Muscle layer of duodenum (tissue), 2 donors: ENCODE measurements around the gene HPGDS.

Experiments
- H3K27ac ChIP-seq: one replicate; pipeline ENCODE4 v1.7.0; 2013; ENCODE audit warnings: mild to moderate bottlenecking, low read length
- H3K27me3 ChIP-seq: one replicate; pipeline ENCODE4 v1.7.0; 2013; ENCODE audit warnings: low read depth, mild to moderate bottlenecking, control low read depth, low read length
- H3K36me3 ChIP-seq, 2 donors: one replicate each; pipeline ENCODE4 v1.7.0; 2013; ENCODE audit warnings: low read length in 2 of 2, control low read depth in 1 of 2, mild to moderate bottlenecking in 1 of 2; ENCODE audit not compliant: insufficient read depth in 2 of 2, control insufficient read depth in 1 of 2
- H3K4me1 ChIP-seq, 2 donors: one replicate each; pipeline ENCODE4 v1.7.0; 2013; ENCODE audit warnings: low read length in 2 of 2, mild to moderate bottlenecking in 2 of 2, control low read depth in 1 of 2, moderate library complexity in 1 of 2; ENCODE audit not compliant: insufficient read depth in 2 of 2, control insufficient read depth in 1 of 2
- H3K4me3 ChIP-seq, 2 donors: one replicate each; pipeline ENCODE4 v1.7.0; 2013; ENCODE audit warnings: low read length in 2 of 2, low read depth in 1 of 2, mild to moderate bottlenecking in 1 of 2
- H3K9me3 ChIP-seq, 2 donors: one replicate each; pipeline ENCODE4 v1.7.0; 2013; ENCODE audit warnings: low read length in 2 of 2, control low read depth in 1 of 2, mild to moderate bottlenecking in 1 of 2; ENCODE audit not compliant: control insufficient read depth in 1 of 2
- donor health status: healthy.

The HPGDS gene

DNA sequence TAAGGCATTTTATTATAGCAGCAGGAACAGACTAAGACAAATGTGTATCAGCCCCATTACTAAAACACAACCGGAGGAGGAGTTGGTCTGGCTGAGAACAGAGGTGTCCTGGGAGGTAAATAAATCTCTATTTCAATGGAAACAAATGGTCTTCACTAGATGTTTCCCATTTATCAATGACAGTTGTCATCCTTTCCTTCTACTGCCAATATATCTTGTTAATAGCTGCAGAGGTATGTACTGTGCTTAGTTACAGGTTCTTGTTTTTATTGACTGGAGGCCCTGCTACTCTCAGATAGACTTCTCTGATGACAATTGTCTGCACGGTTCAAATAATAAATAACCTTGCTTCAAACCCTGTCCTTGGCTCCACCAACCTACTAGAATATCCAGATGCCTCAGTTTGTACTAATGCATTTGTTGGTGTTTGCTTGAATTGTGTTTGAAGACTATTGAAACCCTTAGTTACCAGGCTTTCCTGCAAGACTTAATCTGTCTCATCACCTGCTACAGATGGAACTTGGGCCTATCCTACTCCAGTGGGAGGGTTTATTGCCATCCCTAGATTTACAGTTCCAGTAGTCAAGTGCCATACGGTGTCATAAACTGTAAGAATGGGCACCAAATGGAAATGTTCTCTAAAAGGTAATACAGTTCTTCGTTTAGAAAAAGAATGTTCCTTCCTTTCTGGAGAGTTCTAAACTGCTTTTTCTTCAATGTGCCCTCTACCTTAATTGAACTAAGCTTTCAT, 29.8 kb upstream of the HPGDS start:
- Histone ChIP-seq H3K27me3 (no peaks in the 10 kb centered on the region), H3K9me3 (no peaks in the 10 kb centered on the region), H3K4me1 (no peaks in the 10 kb centered on the region), H3K4me3 (no peak overlapping the region), H3K36me3 (no peaks in the 10 kb centered on the region), H3K27ac (no peak overlapping the region)

DNA sequence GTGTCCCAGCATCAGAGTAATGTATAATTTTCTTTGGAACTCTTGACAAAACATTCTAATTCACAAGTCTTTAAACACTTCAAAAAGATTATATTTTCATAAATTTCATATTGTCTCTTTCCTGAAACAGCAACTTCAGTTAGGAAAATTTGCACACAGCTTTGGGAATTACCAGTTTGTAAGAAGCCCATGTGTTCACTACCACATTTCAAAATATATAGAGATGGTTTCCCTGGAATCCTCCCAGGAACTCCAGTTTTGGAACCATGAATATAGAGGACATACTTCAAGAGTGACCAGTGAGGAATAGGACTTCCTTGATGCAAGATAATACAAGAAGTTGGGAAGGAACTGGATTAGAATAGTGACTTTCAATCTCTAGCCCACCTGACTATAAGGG, 28.7 kb upstream of the HPGDS start:
- Histone ChIP-seq H3K4me3 (no peak overlapping the region), H3K4me1 (no peaks in the 10 kb centered on the region), H3K27me3 (no peaks in the 10 kb centered on the region), H3K27ac (no peak overlapping the region), H3K9me3 (peaks cover 0 to 5% of the 10 kb centered on the region in 2 donors), H3K36me3 (no peaks in the 10 kb centered on the region)

DNA sequence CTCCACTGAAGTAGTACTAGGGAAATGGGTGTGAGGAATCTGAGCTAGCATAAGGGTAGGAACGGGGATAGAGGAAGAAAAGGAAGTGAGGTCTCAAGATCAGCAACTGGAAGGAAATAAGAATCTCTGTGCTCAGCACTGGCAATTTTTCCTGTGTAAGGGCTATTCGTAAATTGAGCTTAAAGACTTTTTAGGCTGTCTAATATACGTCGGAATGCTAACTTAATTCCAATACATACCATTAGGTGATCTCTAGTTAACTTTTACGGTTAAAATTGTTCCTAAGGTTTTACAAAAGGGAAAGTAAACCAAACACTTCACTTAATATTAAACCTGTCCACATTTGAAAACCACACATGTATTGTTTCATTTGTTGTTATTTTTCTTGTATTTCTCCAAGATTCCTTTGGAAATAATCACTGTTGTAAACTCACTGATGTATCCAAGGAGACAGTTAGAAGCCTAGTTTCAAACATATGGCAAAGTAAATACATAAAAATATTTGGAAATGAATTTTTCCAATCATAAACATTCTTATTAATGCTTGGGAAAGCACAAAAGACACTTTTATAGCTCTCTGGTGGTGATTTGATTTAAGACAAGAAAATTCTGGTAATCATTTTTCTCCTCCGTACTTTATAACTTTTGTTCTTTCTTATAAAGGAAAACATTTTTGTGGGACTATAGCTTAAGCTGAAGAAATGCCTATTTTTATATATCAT, 28.1 kb upstream of the HPGDS start:
- H3K4me1 ChIP-seq = no peaks in the 10 kb centered on the region
- no peak overlapping the region for H3K27ac ChIP-seq
- no peaks in the 10 kb centered on the region for H3K36me3 ChIP-seq
- H3K27me3 ChIP-seq = no peaks in the 10 kb centered on the region
- peaks cover 0 to 6% of the 10 kb centered on the region in 2 donors for H3K9me3 ChIP-seq
- no peak overlapping the region for H3K4me3 ChIP-seq

DNA sequence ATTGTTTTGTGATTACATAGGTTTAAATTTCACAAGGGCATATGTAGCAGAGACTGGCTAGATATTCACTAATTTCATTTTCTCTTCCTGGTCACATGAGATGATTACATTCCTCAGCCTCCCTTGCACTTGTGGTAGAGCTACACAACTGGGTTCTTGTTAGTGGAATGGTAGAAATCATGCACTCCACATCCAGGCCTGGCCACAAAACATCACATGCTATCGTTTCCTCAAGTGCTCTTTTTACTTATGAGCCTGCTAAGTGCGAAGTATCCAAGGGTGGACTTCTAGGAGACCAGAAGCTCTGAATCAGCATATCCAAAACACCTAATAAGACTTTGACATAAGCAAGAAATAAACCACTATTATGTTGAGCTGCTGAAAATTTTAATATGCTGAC, 26.4 kb upstream of the HPGDS start:
- H3K36me3 ChIP-seq = no peaks in the 10 kb centered on the region

DNA sequence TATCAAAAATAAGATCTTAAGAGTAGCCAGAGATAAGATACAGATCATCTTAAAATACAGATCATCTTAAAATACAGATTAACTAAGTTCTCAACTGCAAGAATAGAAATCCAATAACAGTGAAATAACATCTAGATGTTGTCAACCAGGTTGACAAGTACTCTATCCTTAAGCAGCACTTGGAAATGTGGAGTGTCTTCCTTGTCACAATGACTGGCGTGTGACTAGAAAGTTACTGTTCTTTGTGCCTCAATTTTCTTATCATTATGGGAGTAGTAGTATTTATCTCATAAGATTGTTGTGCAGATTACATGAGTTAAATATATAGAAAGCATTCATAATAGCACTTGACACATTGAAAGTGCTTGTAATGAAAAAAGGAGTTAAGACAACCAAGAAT, 25.8 kb upstream of the HPGDS start:
- no peaks in the 10 kb centered on the region for H3K4me1 ChIP-seq
- H3K9me3 ChIP-seq = peaks cover 0 to 6% of the 10 kb centered on the region in 2 donors
- H3K36me3 ChIP-seq = no peaks in the 10 kb centered on the region
- H3K27me3 ChIP-seq = no peaks in the 10 kb centered on the region
- no peak overlapping the region for H3K4me3 ChIP-seq
- H3K27ac ChIP-seq = no peak overlapping the region

More for the DNA sequence above, 26.4 kb upstream of the HPGDS start:
- Histone ChIP-seq H3K4me1 (no peaks in the 10 kb centered on the region), H3K9me3 (peaks cover 0 to 6% of the 10 kb centered on the region in 2 donors), H3K4me3 (no peak overlapping the region), H3K27ac (no peak overlapping the region), H3K27me3 (no peaks in the 10 kb centered on the region)

DNA sequence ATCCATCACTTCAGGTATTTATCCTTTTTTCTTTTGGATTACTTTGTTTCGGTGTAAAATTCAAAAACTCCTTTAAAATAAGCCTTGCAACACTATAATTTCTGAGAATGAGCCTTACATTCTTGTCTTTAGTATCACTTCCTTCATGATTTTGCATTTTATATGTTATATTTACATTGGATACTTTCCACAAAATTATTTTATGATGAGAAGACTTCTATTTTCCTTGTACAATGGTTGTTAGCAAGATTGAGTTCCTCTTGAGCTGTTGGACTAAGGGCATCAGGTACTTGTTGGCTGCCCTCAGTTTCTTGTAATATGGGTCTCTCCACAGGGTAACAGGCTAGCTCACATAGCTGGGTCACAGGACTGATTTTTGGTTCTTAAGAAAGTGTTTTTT, 22.7 kb upstream of the HPGDS start:
- H3K4me3 ChIP-seq = no peak overlapping the region
- H3K27me3 ChIP-seq = no peaks in the 10 kb centered on the region
- H3K9me3 ChIP-seq = peaks cover 0 to 6% of the 10 kb centered on the region in 2 donors
- no peak overlapping the region for H3K27ac ChIP-seq
- H3K4me1 ChIP-seq = no peaks in the 10 kb centered on the region
- H3K36me3 ChIP-seq = no peaks in the 10 kb centered on the region

DNA sequence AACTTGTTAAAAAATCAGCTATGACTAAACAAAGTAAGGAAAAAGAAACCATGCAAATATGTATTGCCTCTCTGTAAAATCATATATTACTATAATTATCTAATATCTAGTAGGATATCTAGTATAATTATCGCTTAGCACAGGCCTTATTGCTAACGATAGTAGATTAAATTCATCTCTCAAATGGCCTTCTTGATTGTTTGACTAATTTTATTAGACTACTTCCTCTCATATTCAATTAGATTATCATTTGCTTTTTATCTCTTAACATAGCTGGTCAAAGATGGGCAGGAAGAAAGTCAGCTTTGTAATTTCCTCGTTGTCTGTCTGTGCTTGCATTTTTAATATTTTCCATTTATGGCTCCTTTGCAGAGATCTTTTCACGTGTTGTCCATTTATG, 21.9 kb upstream of the HPGDS start:
- Histone ChIP-seq H3K4me3 (no peak overlapping the region), H3K27ac (no peak overlapping the region), H3K36me3 (no peaks in the 10 kb centered on the region), H3K27me3 (no peaks in the 10 kb centered on the region), H3K4me1 (no peaks in the 10 kb centered on the region), H3K9me3 (peaks cover 0 to 6% of the 10 kb centered on the region in 2 donors)

DNA sequence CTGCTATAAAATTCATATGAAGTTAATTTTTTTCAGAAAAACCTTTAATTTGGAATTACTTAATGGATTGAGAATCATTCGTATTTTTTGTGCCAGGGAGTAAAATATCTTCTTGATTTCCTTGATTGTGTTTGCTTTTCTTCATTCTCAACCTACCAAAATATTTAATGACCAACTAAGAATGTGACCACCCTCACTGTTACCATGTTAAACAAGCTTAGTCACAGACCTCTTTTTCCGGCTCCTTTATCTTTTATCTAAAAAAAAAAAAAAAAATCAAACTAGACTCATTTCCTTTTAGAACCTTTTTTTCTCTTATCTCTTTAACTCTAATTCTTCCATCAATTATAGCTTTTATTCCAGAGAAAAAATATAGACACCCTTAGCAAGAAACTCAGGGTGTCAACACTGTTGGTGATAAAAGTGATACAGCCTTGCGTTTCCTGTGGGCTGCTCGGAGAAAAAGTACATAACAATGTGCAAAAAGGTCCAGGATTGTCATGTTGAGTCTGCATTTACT, 20.6 kb upstream of the HPGDS start:
- Histone ChIP-seq H3K27ac (no peak overlapping the region), H3K4me3 (no peak overlapping the region), H3K36me3 (no peaks in the 10 kb centered on the region), H3K9me3 (peaks cover 0 to 6% of the 10 kb centered on the region in 2 donors), H3K4me1 (no peaks in the 10 kb centered on the region), H3K27me3 (no peaks in the 10 kb centered on the region)

DNA sequence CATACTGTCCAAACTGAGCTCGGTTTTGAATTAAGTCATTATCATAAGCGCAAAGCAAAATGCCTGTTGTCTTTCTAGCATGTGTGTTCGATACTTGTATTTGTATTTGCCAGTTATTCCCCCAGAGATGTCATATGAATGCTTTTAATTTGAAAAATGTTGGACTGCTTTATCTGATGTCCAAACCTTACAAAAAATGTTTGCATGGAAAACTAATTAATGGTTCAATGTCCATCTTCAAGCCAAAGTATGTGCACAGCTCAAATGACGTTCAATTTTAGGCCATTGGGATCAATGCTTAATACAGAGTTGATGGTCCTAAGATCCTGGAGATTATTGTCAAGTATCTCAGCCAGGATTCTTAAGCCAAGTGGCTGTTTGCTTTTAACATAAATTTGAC, 17.2 kb upstream of the HPGDS start:
- no peaks in the 10 kb centered on the region for H3K36me3 ChIP-seq
- H3K27me3 ChIP-seq = no peaks in the 10 kb centered on the region
- H3K9me3 ChIP-seq = no peaks in the 10 kb centered on the region
- H3K27ac ChIP-seq = no peak overlapping the region
- H3K4me3 ChIP-seq = no peak overlapping the region
- no peaks in the 10 kb centered on the region for H3K4me1 ChIP-seq

DNA sequence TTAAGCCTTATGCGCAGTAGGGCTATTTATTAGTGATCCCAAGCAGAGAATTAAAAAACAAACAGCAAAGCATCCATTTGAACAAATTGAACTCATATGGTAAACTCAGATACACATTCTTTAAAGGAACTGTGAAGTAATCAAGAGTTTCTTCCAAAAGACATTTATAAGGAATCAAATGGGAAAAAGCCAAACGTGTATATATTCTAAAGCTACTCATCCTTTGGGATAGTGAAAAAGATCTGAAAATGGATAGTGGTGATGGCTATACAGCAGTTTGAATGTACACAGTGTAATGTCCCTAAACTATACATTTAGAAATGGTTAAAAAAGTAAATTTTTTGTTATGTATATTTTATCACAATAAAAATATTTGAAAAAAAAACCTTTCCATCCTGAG, 16.6 kb upstream of the HPGDS start:
- no peaks in the 10 kb centered on the region for H3K9me3 ChIP-seq
- no peak overlapping the region for H3K27ac ChIP-seq
- no peaks in the 10 kb centered on the region for H3K36me3 ChIP-seq
- no peaks in the 10 kb centered on the region for H3K4me1 ChIP-seq
- H3K27me3 ChIP-seq = no peaks in the 10 kb centered on the region
- no peak overlapping the region for H3K4me3 ChIP-seq

DNA sequence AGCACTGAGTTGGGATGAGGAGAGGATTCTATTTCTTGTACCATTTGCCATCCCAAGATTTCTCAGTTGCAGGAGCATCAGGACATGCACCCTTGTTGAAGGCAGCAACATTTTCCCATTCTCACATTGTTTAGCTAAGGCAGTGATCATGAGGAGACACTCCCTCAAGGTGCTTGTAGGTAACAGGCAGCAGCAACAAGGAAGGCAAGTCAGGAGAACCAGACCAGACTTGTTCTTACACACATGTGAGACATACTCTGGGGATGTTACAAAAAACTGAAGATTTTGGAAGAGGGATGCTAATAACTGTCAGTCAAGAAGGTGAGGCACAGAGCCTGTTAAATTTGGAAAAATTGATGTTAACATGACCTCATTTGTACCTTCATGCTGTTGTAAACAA, 15.5 kb upstream of the HPGDS start:
- Histone ChIP-seq H3K4me1 (no peaks in the 10 kb centered on the region), H3K9me3 (no peaks in the 10 kb centered on the region), H3K27ac (no peak overlapping the region), H3K27me3 (no peaks in the 10 kb centered on the region), H3K36me3 (no peaks in the 10 kb centered on the region), H3K4me3 (no peak overlapping the region)
